Measurements from ENCODE around the gene L3MBTL3. TPM values are rescaled to one million over a fixed set of nuclear protein-coding genes. Genes with fewer than 3 reads are reported as not detected.

L3MBTL3 gene
- total and polyA plus RNA-seq, 10 of the 15 experiments (the other 5 are each of a cell fraction or from before 2014, with no cell fraction given): 0.71 to 9.4 (median 6.2) TPM

DNA sequence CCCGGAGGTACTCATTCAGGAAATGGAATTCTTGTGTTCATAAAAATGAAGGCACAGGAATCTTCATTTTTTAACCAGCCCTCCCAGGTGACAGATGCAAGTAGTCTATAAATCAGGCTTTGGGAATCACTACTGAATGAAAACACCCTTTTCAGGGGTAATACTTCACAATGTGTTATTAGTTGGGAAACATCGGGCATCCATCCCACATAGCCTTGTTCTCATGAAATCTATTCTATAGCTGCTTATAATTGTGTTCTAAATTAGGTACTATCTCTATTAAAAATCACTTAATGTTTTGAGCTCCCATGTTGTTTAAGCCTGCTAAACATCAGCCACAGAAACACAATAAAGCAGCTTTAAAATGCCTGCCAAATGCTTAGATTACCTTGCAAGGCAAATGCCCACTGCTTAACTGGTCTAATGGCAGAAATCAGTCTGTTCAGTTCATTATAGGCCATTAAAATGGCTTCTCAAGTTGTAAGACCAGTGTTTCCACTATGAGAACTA, 94.9 kb downstream of the L3MBTL3 start:
- in situ Hi-C loops (cut with MboI): no loop called here

More for the DNA sequence above, 94.9 kb downstream of the L3MBTL3 start:
- Histone ChIP-seq H3K4me1 (ENCODE audit: control insufficient read depth, insufficient read depth, low read length) (peaks cover 16% of the 10 kb centered on the region), H3K9me3 (replicated peaks; ENCODE audit: control insufficient read depth, insufficient read depth, low read length) (no peaks in the 10 kb centered on the region; the same call in 2 of the 3 replicates), H2AFZ (ENCODE audit: control insufficient read depth, low read depth, low read length) (no peak overlapping the region), H3K9ac (ENCODE audit: control insufficient read depth, insufficient read depth, low read length) (no peak overlapping the region), H3K36me3 (ENCODE audit: control insufficient read depth in 2 of 2, insufficient read depth in 2 of 2, low read length in 1 of 2) (no peaks in the 10 kb centered on the region; a peak in 1 of 4 replicates), H3K27me3 (replicated peaks in 1 of 2; ENCODE audit: control insufficient read depth in 2 of 2, insufficient read depth in 2 of 2, low read length in 1 of 2) (no peaks in the 10 kb centered on the region), H3K4me3 (no peak overlapping the region), H4K20me1 (ENCODE audit: control insufficient read depth, insufficient read depth) (no peaks in the 10 kb centered on the region), H3K4me2 (ENCODE audit: control insufficient read depth, insufficient read depth) (no peak overlapping the region), H3K79me2 (ENCODE audit: control insufficient read depth, insufficient read depth, low read length) (no peaks in the 10 kb centered on the region), H3K27ac (ENCODE audit: control insufficient read depth, insufficient read depth) (no peak overlapping the region)
- ChIA-PET RAD21 (ENCODE audit: unreplicated experiment) (no interaction called here), CTCF (interaction anchor here (0.6 to 1.3 kb wide), 4 partner anchors 27 to 345 kb away, joined by 3 read pairs; no protein-coding TSS in a partner anchor), POLR2A (interaction anchor here (0.5 to 0.6 kb wide), 2 partner anchors 11 to 932 kb away, joined by 3 read pairs; no protein-coding TSS in a partner anchor), SMC1A (ENCODE audit: uncharacterized antibody, unreplicated experiment) (interaction anchor here (0.8 to 5.0 kb wide), 6 partner anchors 11 to 45 kb away, joined by 3 to 27 read pairs (median 4); no protein-coding TSS in a partner anchor)
- ATAC-seq (no peak), DNase-seq (ENCODE audit: low read depth, low spot score) (no peak), FAIRE-seq (no peak)
- intact Hi-C loops (cut with micrococcal nuclease; ENCODE audit: unreplicated experiment): no loop called here
- TF ChIP-seq E4F1 (IDR thresholded peaks at IDR 0.05; ENCODE audit: borderline replicate concordance, partially characterized antibody) (no peak), RAD51 (IDR thresholded peaks at IDR 0.05) (no peak), STAT1 (conservative IDR thresholded peaks at IDR 0.05) (no peak), FOXM1 (IDR thresholded peaks at IDR 0.05; ENCODE audit: low read depth, low read length) (no peak), CREM (IDR thresholded peaks at IDR 0.05; ENCODE audit: low read depth) (no peak), TCF3 (IDR thresholded peaks at IDR 0.05; ENCODE audit: borderline replicate concordance, insufficient read depth, low read depth, low read length) (no peak)
- 98% methylated on average over 2 of the region's 2 CpGs for WGBS (ENCODE audit: insufficient coverage, insufficient replicate concordance, low lambda C conversion rate, missing lambda C conversion rate)
- no TSS peak for BruUV-seq (replicated peaks)
